RPMI7951 (cell line): ENCODE results near the gene RABGAP1L. TPM values are rescaled to one million over a fixed set of nuclear protein-coding genes. Genes with fewer than 3 reads are reported as not detected.
"Not testable (repeated sequence)": the region's sequence is repeated elsewhere in the genome, so short reads cannot be mapped to it uniquely, and the experiment has no call there.

Source experiments
- DNase-seq: peaks from one replicate; pipeline ENCODE4 v3.0.0-alpha.2; 2012; ENCODE audit warnings: low read depth
- total RNA-seq: library from RNA; depleted of rRNA; stranded (reverse); fragments of >200 nt; shearing (Covaris generic); gene quantifications from 2 replicates; pipeline ENCODE4 v1.2.3, GENCODE V29; 2014

Gene RABGAP1L
- total RNA-seq, 1 experiment from 2014 or later: 17.2 TPM

DNA sequence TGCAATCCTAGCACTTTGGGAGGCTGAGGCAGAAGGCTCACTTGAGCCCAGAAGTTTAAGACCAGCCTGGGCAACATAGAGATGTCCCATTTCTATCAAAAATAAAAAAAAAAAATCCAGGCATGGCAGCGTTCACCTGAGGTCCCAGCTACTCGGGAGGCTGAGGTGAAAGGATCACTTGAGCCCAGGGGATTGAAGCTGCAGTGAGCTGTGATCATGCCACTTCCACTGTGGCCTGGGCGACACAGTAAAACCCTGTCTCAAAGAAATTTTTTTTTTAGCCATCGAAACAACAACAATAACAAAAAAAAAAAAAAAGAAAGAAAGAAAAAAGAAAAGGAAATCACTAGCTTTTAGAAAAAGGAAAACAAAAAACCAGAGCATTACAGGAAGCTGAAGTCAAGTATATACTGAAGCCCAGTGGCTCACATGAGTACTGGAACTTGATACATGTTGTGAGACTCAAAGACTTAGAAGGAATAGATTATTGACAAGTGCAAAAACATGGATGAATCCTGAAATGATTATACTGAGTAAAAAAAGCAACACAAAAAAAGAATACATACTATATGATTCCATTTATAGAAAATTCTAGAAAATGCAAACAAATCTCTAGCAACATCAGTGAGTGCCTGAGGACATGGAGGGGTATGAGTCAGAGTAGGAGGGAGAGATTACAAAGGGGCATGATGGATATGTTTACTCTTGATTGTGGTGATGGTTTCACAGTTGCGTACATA, 6.1 kb upstream of the RABGAP1L start:
- peak; percentile 52 for DNase-seq

- no peak for DNase-seq
Measured at GRCh38 chr1:174153825-174154107, 5.6 kb upstream of the RABGAP1L start.

GRCh38 chr1:174156437-174156836, 2.9 kb upstream of the RABGAP1L start:
- DNase-seq: no peak

- DNase-seq: no peak
Measured at GRCh38 chr1:174157157-174157806, 2.0 kb upstream of the RABGAP1L start.

GRCh38 chr1:174158767-174159251, 511 bp upstream of the RABGAP1L start:
- DNase-seq: no peak

- DNase-seq: peak; percentile 44
Measured at GRCh38 chr1:174160109-174160473, 771 bp downstream of the RABGAP1L start.

GRCh38 chr1:174160603-174161002, 1.3 kb downstream of the RABGAP1L start:
- DNase-seq: no peak

- DNase-seq: no peak
Measured at GRCh38 chr1:174161813-174162212, 2.5 kb downstream of the RABGAP1L start.

- no peak for DNase-seq
Measured at GRCh38 chr1:174164826-174165225, 5.5 kb downstream of the RABGAP1L start.

DNA sequence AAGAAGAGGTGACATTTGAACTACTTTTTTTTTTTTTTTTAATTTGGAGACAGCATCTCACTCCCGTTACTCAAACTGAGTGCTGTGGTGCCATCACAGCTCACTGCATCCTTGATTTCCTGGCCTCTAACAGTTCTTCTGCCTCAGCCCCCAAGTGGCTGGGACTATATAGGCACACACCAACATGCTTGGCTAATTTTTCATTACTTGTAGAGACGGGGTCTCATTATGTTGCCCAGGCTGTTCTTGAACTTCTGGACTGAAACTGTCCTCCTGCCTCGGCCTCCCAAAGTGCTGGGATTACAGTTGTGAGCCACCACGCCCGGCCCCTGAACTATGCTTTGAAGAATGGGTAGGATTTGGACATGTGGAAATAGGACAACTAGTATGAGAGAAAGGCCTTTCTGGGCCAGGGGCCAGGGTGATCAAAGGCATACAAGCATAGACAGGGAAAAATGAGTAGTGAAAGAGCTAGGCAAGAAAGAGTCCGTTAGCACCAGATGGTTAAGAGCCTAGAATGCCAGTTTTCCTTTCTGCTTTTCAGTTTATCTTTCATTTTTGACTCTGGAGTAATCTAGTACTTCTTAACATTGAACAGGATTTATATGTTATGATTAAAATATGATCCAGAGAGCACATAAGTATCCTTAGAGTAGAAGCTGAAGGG, 6.3 kb downstream of the RABGAP1L start:
- no peak for DNase-seq

DNA sequence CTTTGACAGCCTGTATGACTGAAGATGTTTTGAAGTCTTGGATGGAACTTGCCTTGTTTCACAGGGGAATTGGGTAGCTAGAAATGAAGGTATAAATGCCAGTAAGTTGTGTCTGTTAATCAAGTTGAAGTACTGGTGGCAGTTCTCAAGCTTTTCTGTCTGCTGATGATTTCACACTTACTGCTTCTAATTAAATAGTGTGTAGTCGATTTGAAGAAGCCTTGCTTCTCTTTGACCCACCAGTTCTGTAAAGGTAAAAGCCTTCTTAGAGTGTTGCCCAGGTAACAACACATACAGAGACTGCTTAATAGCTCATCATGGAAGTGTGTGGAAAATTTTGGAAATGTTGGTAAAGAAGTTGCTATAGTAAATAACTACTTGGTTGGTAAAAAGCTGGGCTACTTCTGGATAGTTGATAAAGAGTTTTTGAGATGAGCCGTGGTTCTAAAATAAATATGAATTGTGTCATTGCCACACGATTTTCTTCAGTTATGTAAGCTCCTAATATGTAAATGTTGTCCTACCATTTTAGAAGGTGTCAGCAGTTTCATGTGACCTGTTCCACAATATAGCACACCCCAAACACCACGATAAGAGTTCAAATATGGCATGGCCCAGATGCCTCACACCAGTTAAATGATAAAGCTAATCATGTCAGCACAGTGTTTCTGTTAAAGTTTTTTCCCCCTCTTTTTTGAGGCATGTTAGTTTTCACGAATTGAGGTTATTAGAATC, 7.4 kb downstream of the RABGAP1L start:
- no peak for DNase-seq

DNA sequence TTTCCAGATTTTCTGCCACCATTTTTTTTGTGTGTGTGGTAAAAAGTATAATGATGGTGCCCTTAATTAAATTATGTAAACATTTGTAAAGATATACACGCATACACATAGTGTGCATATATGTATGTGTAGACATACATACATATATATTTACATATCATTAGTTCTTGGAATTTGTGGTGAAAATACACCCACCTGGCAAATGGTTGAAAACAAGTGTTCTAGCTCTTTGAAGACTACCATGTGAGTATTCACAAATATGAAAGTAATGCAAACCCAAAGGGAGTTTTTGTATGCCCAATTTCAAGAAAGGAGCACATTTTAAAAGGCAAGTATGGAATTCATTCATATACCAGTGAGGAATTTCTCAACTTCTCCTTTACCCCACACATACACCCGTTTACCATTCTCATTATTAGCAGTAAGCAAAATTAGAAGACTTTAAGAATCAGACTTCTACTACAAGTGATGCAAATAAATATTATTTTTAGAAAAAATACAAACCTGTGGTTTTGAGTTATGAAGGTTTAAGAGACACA, 8.0 kb downstream of the RABGAP1L start:
- DNase-seq: no peak

GRCh38 chr1:174169342-174169741, 10.0 kb downstream of the RABGAP1L start:
- no peak for DNase-seq

GRCh38 chr1:174171073-174171472, 11.8 kb downstream of the RABGAP1L start:
- no peak for DNase-seq

- DNase-seq: no peak
Measured at GRCh38 chr1:174174461-174175329, 15.4 kb downstream of the RABGAP1L start.

DNA sequence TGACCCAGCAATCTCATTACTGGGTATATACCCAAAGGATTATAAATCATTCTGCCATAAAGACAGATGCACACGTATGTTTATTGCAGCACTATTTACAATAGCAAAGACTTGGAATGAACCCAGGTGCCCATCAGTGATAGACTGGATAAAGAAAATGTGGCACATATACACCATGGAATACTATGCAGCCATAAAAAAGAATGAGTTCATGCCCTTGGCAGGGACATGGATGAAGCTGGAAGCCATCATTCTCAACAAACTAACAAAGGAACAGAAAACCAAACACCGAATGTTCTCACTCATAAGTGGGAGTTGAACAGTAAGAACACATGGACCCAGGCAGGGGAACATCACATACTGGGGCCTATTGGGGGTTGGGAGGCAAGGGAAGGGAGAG, 19.1 kb downstream of the RABGAP1L start:
- not testable (repeated sequence) for DNase-seq

- DNase-seq: no peak
Measured at GRCh38 chr1:174189428-174190062, 30.2 kb downstream of the RABGAP1L start.

- DNase-seq: no peak
Measured at GRCh38 chr1:174190691-174191199, 31.4 kb downstream of the RABGAP1L start.

- DNase-seq: peak; percentile 63
Measured at GRCh38 chr1:174191349-174191862, 32.1 kb downstream of the RABGAP1L start.

DNA sequence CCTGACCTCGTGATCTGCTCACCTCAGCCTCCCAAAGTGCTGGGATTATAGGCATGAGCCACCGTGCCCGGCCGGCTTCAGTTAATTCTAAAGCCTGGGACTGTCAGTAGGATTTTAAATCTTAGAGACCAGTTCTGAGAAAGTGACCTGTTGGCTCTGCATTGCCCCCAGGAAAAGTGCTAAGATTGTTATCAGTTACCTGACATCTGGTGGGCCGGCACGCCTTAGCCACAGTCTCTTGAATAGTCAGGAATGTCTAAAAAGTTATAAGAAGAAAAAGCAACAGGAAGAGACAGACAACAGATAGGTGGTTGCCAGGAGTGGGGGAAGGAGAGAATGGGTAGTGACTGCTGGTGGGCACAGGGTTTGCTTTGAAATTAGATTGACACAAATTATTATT, 35.1 kb downstream of the RABGAP1L start:
- no peak for DNase-seq
